PC-3 (cell line): ENCODE data around the gene IRF2BP1. TPM values are rescaled to one million over a fixed set of nuclear protein-coding genes. Genes with fewer than 3 reads are reported as not detected.

Experiments
- ATAC-seq: fragments of 200-7000 bp; cut with Tn5 transposase; 2 replicates; pipeline ENCODE4 v1.9.1; 2020; ENCODE audit warnings: mild to moderate bottlenecking, moderate library complexity
- BruUV-seq: library from RNA; stranded (reverse); fragments of 400-500 nt; replicated peaks from 2 replicates; lab custom pipeline; 2021; lab: Mats Ljungman, UMichigan
- CTCF ChIA-PET: fragments of 300-600 bp; sonication (Branson Sonifier 250); formaldehyde crosslinking; loops from one replicate; lab custom pipeline; 2022; ENCODE audit warnings: antibody characterized with exemption; lab: Charles Lee
- POLR2A ChIA-PET: fragments of 300-600 bp; sonication (Branson Sonifier 250); formaldehyde crosslinking; loops from one replicate; lab custom pipeline; 2022; ENCODE audit warnings: antibody characterized with exemption; ENCODE audit not compliant: unreplicated experiment; lab: Charles Lee
- DNase-seq: peaks from one replicate; pipeline ENCODE4 v3.0.0-alpha.2; 2015
- H2AFZ ChIP-seq: fragments of 300-600 bp; sonication (generic); 2 replicates; pipeline ENCODE4 v1.6.0; 2016; ENCODE audit warnings: antibody characterized with exemption, low read length
- H3F3A ChIP-seq: fragments of 300-600 bp; sonication (generic); one replicate; pipeline ENCODE4 v1.6.0; 2017; ENCODE audit warnings: antibody characterized with exemption, low read length, control low read depth, mild to moderate bottlenecking; ENCODE audit not compliant: unreplicated experiment
- H3K27ac ChIP-seq: fragments of 300-600 bp; sonication (generic); 2 replicates; pipeline ENCODE4 v1.5.1; 2016; ENCODE audit warnings: mild to moderate bottlenecking, low read length
- H3K27me3 ChIP-seq: fragments of 300-600 bp; sonication (generic); 2 replicates; pipeline ENCODE4 v1.6.1; 2016; ENCODE audit warnings: low read length, mixed read lengths
- H3K36me3 ChIP-seq: fragments of 300-600 bp; sonication (generic); 2 replicates; pipeline ENCODE4 v1.6.1; 2016; ENCODE audit warnings: low read depth, mixed run types, low read length, mixed read lengths
- H3K4me1 ChIP-seq: fragments of 300-600 bp; sonication (generic); 2 replicates; pipeline ENCODE4 v1.5.1; 2016; ENCODE audit warnings: low read length; ENCODE audit not compliant: insufficient read depth
- H3K4me2 ChIP-seq: fragments of 300-600 bp; sonication (generic); 2 replicates; pipeline ENCODE4 v1.6.0; 2016; ENCODE audit warnings: low read length
- H3K4me3 ChIP-seq: fragments of 300-600 bp; sonication (generic); 2 replicates; pipeline ENCODE4 v1.5.1; 2016; ENCODE audit warnings: mild to moderate bottlenecking, low read length, mixed read lengths
- H3K79me2 ChIP-seq: fragments of 300-600 bp; sonication (generic); 2 replicates; pipeline ENCODE4 v1.6.1; 2017; ENCODE audit warnings: low read length, mixed read lengths
- H3K9ac ChIP-seq: fragments of 300-600 bp; sonication (generic); 2 replicates; pipeline ENCODE4 v1.6.0; 2016; ENCODE audit warnings: mild to moderate bottlenecking, low read length
- H3K9me2 ChIP-seq: fragments of 300-600 bp; sonication (generic); replicated peaks from 2 replicates; pipeline ENCODE4 v1.6.1; 2016; ENCODE audit warnings: mixed run types, low read length, mixed read lengths
- H3K9me3 ChIP-seq: fragments of 300-600 bp; sonication (generic); 2 replicates; pipeline ENCODE4 v1.6.1; 2016; ENCODE audit warnings: low read length, mixed read lengths
- H4K20me1 ChIP-seq: fragments of 300-600 bp; sonication (generic); 2 replicates; pipeline ENCODE4 v1.6.1; 2016; ENCODE audit warnings: low read length, mixed read lengths
- EZH2 ChIP-seq: fragments of 300-600 bp; sonication (generic); IDR thresholded peaks from one replicate; pipeline ENCODE4 v1.6.1; 2017; ENCODE audit warnings: antibody characterized with exemption, mild to moderate bottlenecking, low read length; ENCODE audit not compliant: unreplicated experiment
- EZH2phosphoT487 ChIP-seq: fragments of 300-600 bp; sonication (generic); IDR thresholded peaks from 2 replicates; pipeline ENCODE4 v1.6.1; 2018; ENCODE audit warnings: mild to moderate bottlenecking, antibody characterized with exemption, low read length, borderline replicate concordance
- intact Hi-C: fragments of 100-400 bp; cut with micrococcal nuclease; formaldehyde crosslinking; loops from 2 replicates; pipeline ENCODE4 v1.9.0; 2023
- total RNA-seq: library from RNA; depleted of rRNA; stranded (reverse); fragments of >200 nt; gene quantifications from 2 replicates; pipeline ENCODE4 v1.2.3, GENCODE V29; 2014
- TF ChIP-seq, protein P1 (sequence below): fragments of 300-600 bp; sonication (generic); conservative IDR thresholded peaks from 2 replicates; pipeline ENCODE4 v1.5.1; 2017; ENCODE audit warnings: antibody characterized with exemption, low read depth, mild to moderate bottlenecking, low read length

IRF2BP1 gene
- total RNA-seq, 1 experiment from 2014 or later: 31.5 TPM

DNA sequence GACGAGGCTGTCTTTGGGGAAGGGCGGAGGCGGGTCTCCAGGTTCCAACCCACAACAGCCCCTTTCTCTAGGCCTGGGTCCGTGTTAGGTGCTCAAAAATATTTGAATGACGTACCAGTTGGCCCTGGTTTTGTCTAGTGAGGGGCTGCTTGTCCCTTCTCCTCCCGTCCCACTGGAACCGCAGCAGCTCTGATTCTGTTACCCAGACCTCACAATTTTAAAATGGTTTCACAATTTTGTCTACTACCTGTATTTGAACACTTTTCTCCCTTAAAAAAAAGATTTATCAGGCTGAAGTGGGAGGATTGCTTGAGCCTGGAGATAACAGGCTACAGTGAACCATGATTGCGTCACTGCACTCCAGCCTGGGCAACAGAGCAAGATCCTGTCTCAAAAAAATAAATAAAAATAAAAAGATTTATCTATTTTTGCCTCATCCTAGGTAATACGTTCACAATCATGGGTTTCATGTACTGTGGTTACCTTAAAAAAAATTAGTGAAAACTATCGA, 1.3 kb upstream of the IRF2BP1 start:
- Histone ChIP-seq H3K9ac (peak overlapping the region; percentile 81), H3K4me1 (peaks cover 15% of the 10 kb centered on the region; the same call in 1 of the 2 replicates), H3K27ac (peak overlapping the region; percentile 68), H3K36me3 (peaks cover 2% of the 10 kb centered on the region; the same call in 1 of the 2 replicates), H3F3A (no peaks in the 10 kb centered on the region), H3K4me2 (peak overlapping the region; percentile 90), H4K20me1 (peaks cover 3% of the 10 kb centered on the region; the same call in 1 of the 2 replicates), H2AFZ (peak overlapping the region; percentile 96), H3K9me2 (no peaks in the 10 kb centered on the region), H3K4me3 (peak overlapping the region; percentile 78), H3K27me3 (no peaks in the 10 kb centered on the region), H3K79me2 (peaks cover 21% of the 10 kb centered on the region), H3K9me3 (no peaks in the 10 kb centered on the region)
- BruUV-seq: TSS peak; percentile 82
- no peak for DNase-seq
- intact Hi-C loops: no loop called here
- ChIA-PET CTCF (no interaction called here), POLR2A (no interaction called here)
- no peak for ATAC-seq
- no peak for TF ChIP-seq EZH2phosphoT487
- TF ChIP-seq EZH2: no peak
- TF ChIP-seq, protein P1, sequence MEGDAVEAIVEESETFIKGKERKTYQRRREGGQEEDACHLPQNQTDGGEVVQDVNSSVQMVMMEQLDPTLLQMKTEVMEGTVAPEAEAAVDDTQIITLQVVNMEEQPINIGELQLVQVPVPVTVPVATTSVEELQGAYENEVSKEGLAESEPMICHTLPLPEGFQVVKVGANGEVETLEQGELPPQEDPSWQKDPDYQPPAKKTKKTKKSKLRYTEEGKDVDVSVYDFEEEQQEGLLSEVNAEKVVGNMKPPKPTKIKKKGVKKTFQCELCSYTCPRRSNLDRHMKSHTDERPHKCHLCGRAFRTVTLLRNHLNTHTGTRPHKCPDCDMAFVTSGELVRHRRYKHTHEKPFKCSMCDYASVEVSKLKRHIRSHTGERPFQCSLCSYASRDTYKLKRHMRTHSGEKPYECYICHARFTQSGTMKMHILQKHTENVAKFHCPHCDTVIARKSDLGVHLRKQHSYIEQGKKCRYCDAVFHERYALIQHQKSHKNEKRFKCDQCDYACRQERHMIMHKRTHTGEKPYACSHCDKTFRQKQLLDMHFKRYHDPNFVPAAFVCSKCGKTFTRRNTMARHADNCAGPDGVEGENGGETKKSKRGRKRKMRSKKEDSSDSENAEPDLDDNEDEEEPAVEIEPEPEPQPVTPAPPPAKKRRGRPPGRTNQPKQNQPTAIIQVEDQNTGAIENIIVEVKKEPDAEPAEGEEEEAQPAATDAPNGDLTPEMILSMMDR: no peak

DNA sequence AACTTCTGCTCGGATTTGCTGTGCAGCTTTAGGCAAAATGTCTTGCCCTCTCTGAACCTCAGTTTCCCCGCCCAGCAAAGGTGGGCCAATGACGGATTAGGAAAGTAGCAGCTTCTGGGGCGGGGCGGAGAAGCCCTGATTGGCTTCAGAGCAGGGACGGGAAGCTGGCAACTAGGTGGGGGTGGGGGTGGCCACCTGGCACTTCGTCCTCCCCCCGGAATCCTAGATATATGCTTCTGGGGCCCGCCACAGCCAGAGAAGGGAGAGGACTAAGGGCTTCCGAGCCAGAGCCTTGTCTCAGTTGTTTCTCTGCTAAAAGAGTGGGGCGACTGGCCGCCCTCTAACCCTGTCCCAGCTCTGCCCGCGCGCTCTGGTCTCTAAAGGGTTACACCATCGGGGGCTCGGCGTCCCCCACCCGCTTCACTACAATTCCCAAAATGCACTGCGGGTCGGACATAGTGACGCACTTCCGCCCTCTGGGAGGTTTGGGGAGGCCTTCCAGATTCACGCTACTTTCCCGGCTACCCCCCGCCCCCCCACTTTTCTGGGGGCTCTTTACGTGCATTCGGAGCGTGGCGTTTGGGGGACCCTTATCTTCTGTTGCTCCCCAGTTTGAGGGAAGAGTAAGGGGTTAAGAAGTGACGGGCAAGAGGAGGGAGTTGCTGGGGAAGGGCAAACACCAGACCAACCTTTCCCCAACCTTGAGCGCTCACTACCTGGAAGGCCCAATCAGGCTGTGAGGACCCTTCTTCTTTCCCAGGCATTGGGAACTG, 672 bp upstream of the IRF2BP1 start:
- POLR2A ChIA-PET: interaction anchor here (0.8 kb wide), 1 partner anchor 264 kb away, joined by 7 read pairs; no protein-coding TSS in a partner anchor
- peaks cover 21% of the 10 kb centered on the region for H3K79me2 ChIP-seq
- H3K9me3 ChIP-seq: no peaks in the 10 kb centered on the region
- H3K9ac ChIP-seq: peak overlapping the region; percentile 81
- peaks cover 3% of the 10 kb centered on the region; the same call in 1 of the 2 replicates for H4K20me1 ChIP-seq
- peaks cover 15% of the 10 kb centered on the region; the same call in 1 of the 2 replicates for H3K4me1 ChIP-seq
- H3K9me2 ChIP-seq: no peaks in the 10 kb centered on the region
- ATAC-seq: peak; percentile 55
- CTCF ChIA-PET: interaction anchor here (1.1 kb wide), 1 partner anchor 16 kb away, joined by 3 read pairs; no protein-coding TSS in a partner anchor
- peak overlapping the region; percentile 68 for H3K27ac ChIP-seq
- intact Hi-C loops: no loop called here
- DNase-seq: peak; percentile 83
- BruUV-seq: no TSS peak
- H3K4me2 ChIP-seq: peak overlapping the region; percentile 90
- peaks cover 2% of the 10 kb centered on the region; the same call in 1 of the 2 replicates for H3K36me3 ChIP-seq
- peak overlapping the region; percentile 96 for H2AFZ ChIP-seq
- TF ChIP-seq EZH2 (no peak), EZH2phosphoT487 (no peak)
- TF ChIP-seq, protein P1: no peak
- peak overlapping the region; percentile 78 for H3K4me3 ChIP-seq
- H3F3A ChIP-seq: no peaks in the 10 kb centered on the region
- H3K27me3 ChIP-seq: no peaks in the 10 kb centered on the region
